ENCODE results near the gene NMUR1. TPM values are rescaled to one million over a fixed set of nuclear protein-coding genes. Genes with fewer than 3 reads are reported as not detected.

NMUR1 gene
- total RNA-seq, 1 donor from 2014 or later: not detected

DNA sequence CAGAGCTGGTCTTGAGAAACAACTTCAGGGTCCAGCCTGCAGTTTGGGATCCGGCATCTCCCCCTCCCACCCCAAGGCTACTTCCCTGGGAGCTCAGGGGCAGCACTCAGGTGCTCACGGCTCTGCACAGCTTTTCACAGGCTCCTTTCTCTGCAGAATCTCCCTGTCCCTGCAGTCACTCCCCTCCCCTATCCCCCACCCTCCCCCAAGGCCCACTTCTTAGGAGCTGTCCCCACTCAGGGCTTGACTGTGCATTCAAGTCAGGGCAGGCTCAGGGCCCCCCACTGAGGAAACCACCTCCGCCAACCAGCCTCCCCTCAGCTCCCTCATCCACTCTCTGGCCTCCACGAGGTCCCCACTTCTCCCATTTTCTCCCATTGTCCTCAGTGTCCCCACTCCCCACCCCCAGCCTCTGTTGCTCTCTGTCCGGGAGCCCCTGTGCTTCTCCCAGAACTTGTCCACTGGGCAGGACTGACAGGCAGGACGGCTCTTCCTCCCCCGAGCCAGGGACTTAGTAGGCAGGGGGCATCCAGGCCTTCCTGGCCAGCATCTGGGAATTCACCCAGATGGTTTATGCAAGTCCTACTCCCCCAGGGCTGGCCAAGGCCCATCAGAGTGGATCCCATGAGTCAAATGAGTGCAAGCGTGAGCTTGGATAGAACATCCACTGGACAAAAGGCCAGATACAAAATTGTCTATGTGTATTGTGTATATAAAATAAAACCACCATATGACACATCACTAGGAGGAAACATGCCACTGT, 7.6 kb downstream of the NMUR1 start:
- peaks cover 5% of the 10 kb centered on the region for H3K27me3 Mint-ChIP-seq (ENCODE audit: unreplicated experiment)
- DNase-seq (ENCODE audit: extremely low spot score, unreplicated experiment): no peak
- no peaks in the 10 kb centered on the region for H3K9me3 Mint-ChIP-seq (ENCODE audit: unreplicated experiment)
- H3K4me3 Mint-ChIP-seq (ENCODE audit: unreplicated experiment): no peak overlapping the region
- TF ChIP-seq, protein P1, sequence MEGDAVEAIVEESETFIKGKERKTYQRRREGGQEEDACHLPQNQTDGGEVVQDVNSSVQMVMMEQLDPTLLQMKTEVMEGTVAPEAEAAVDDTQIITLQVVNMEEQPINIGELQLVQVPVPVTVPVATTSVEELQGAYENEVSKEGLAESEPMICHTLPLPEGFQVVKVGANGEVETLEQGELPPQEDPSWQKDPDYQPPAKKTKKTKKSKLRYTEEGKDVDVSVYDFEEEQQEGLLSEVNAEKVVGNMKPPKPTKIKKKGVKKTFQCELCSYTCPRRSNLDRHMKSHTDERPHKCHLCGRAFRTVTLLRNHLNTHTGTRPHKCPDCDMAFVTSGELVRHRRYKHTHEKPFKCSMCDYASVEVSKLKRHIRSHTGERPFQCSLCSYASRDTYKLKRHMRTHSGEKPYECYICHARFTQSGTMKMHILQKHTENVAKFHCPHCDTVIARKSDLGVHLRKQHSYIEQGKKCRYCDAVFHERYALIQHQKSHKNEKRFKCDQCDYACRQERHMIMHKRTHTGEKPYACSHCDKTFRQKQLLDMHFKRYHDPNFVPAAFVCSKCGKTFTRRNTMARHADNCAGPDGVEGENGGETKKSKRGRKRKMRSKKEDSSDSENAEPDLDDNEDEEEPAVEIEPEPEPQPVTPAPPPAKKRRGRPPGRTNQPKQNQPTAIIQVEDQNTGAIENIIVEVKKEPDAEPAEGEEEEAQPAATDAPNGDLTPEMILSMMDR (IDR thresholded peaks at IDR 0.05): no peak
- H3K4me1 Mint-ChIP-seq (ENCODE audit: unreplicated experiment): peaks cover 13% of the 10 kb centered on the region
- peak overlapping the region; percentile 41 for H3K27ac Mint-ChIP-seq (ENCODE audit: unreplicated experiment)
- no peaks in the 10 kb centered on the region for H3K36me3 Mint-ChIP-seq (ENCODE audit: unreplicated experiment)

DNA sequence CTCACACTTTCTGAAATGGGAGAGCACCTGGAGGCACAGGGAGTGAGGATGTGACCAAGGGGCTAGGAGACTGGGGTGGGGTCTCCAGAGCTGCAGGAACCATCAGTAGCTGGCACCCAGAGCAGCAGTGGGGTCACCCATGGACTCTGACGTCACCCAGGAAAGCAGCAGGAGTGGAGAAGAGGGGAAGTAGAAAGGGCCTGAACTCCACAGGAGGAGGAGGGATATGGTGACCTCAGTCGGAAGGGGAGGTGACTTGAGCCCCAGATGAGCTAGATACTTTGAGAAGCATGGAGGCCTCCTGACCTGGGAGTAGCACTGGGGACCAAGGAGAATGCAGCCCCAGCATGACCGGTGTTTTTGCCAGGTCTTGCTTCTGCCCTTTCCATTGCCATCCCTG, 8.8 kb downstream of the NMUR1 start:
- Mint-ChIP-seq H3K36me3 (ENCODE audit: unreplicated experiment) (no peaks in the 10 kb centered on the region), H3K4me1 (ENCODE audit: unreplicated experiment) (peaks cover 13% of the 10 kb centered on the region), H3K4me3 (ENCODE audit: unreplicated experiment) (no peak overlapping the region), H3K9me3 (ENCODE audit: unreplicated experiment) (no peaks in the 10 kb centered on the region), H3K27ac (ENCODE audit: unreplicated experiment) (no peak overlapping the region), H3K27me3 (ENCODE audit: unreplicated experiment) (peaks cover 5% of the 10 kb centered on the region)
- DNase-seq (ENCODE audit: extremely low spot score, unreplicated experiment): no peak
- TF ChIP-seq, protein P1 (IDR thresholded peaks at IDR 0.05): no peak

DNA sequence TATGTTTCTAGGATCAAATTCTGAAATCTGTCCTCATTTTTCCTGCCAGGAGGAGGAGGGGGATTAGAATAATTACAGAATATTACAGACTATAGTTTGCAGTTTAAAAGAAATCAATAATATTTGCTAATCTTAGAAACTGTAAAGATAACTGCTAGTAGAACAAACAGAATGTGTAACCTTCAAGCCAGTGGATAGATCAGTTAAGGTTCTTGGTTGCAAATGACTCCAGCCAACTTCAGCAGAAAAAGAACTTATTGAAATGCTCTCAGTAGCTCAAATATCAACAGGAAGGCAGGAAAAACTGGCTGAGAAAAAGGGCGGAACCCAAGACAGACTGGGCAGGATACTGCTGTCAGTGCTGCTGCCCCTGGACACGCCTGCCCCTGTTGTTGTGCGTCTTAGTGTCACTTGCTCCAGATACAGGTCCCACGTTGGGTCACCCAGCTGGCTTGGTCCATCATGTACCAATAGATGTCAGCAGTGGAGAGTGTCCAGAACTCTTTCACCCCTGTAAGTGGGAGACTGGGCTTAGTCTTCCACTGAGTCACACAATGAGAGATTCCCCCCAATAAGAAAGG, 10.2 kb downstream of the NMUR1 start:
- Mint-ChIP-seq H3K4me3 (ENCODE audit: unreplicated experiment) (no peak overlapping the region), H3K36me3 (ENCODE audit: unreplicated experiment) (no peaks in the 10 kb centered on the region), H3K27ac (ENCODE audit: unreplicated experiment) (no peak overlapping the region), H3K9me3 (ENCODE audit: unreplicated experiment) (no peaks in the 10 kb centered on the region), H3K4me1 (ENCODE audit: unreplicated experiment) (peaks cover 14% of the 10 kb centered on the region), H3K27me3 (ENCODE audit: unreplicated experiment) (peaks cover 5% of the 10 kb centered on the region)
- TF ChIP-seq, protein P1 (IDR thresholded peaks at IDR 0.05): no peak
- no peak for DNase-seq (ENCODE audit: extremely low spot score, unreplicated experiment)

DNA sequence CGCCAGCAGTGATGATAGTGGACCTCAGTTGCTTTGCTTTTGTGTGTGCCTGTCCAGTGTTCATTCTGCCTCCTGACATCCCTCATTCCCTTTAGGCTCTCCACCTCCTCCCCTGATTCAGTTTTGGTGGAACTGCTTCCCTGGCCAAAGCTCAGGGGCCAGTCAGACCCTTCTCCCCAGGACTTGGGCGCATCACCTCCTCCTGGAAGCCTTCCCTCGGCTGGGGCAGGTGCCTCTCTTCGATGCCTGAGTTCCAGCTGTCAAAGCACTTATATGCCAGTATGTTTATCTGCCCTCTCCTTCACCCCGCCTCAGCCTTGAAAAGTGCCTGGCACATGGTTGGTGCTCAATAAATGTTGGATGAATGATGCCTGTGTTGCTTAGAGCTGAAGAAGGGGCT, 11.5 kb downstream of the NMUR1 start:
- TF ChIP-seq, protein P1 (IDR thresholded peaks at IDR 0.05): no peak

DNA sequence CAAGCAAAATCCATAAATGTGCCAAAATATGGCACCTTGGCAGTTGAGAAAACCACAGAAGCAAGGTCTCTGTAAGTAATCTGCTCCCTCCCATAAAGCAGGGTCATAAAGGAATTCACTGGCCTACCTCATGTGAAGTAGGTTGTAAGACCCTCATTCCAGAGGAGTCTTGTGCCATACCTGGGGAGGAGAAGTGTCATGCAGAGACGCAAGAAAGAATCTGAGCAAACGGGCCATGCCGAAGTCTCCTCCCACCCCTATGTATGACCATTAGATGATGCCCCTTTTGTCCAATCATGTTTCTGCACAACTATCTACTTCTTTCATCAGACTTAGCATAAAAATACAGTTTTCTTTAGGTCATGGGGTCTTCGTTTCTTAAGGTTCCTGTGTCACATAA, 14.6 kb downstream of the NMUR1 start:
- Mint-ChIP-seq H3K27me3 (ENCODE audit: unreplicated experiment) (peaks cover 3% of the 10 kb centered on the region), H3K9me3 (ENCODE audit: unreplicated experiment) (no peaks in the 10 kb centered on the region), H3K4me3 (ENCODE audit: unreplicated experiment) (no peak overlapping the region), H3K27ac (ENCODE audit: unreplicated experiment) (no peak overlapping the region), H3K36me3 (ENCODE audit: unreplicated experiment) (no peaks in the 10 kb centered on the region), H3K4me1 (ENCODE audit: unreplicated experiment) (peaks cover 13% of the 10 kb centered on the region)
- TF ChIP-seq, protein P1 (IDR thresholded peaks at IDR 0.05): no peak
- no peak for DNase-seq (ENCODE audit: extremely low spot score, unreplicated experiment)

More for the DNA sequence above, 11.5 kb downstream of the NMUR1 start:
- Mint-ChIP-seq H3K4me1 (ENCODE audit: unreplicated experiment) (peaks cover 21% of the 10 kb centered on the region), H3K4me3 (ENCODE audit: unreplicated experiment) (no peak overlapping the region), H3K27me3 (ENCODE audit: unreplicated experiment) (peaks cover 5% of the 10 kb centered on the region), H3K27ac (ENCODE audit: unreplicated experiment) (no peak overlapping the region), H3K36me3 (ENCODE audit: unreplicated experiment) (no peaks in the 10 kb centered on the region), H3K9me3 (ENCODE audit: unreplicated experiment) (no peaks in the 10 kb centered on the region)
- no peak for DNase-seq (ENCODE audit: extremely low spot score, unreplicated experiment)

All from osteocyte (in vitro differentiated cells).